Activated CD4-positive, alpha-beta T cell treated with anti-CD3 and anti-CD28 coated beads, Interleukin-2, amount 10 ng/mL, durations not matched to agents 24 days and 14 days (primary cell): ENCODE measurements around the gene ZCCHC14. TPM values are rescaled to one million over a fixed set of nuclear protein-coding genes. Genes with fewer than 3 reads are reported as not detected.
"Not testable (repeated sequence)": the region's sequence is repeated elsewhere in the genome, so short reads cannot be mapped to it uniquely, and the experiment has no call there.

Experiments
- DNase-seq: peaks from one replicate; pipeline ENCODE4 v3.0.0; 2022
- H3K27ac Mint-ChIP-seq: one replicate; pipeline ENCODE4 v1.8.0; 2022; ENCODE audit warnings: mild to moderate bottlenecking, mixed read lengths
- H3K27me3 Mint-ChIP-seq: one replicate; pipeline ENCODE4 v1.8.0; 2022; ENCODE audit warnings: mixed read lengths
- H3K36me3 Mint-ChIP-seq: one replicate; pipeline ENCODE4 v1.8.0; 2022; ENCODE audit warnings: low read depth, mild to moderate bottlenecking, mixed read lengths
- H3K4me1 Mint-ChIP-seq: one replicate; pipeline ENCODE4 v1.8.0; 2021; ENCODE audit warnings: mixed read lengths
- H3K4me3 Mint-ChIP-seq: one replicate; pipeline ENCODE4 v1.8.0; 2022; ENCODE audit warnings: mild to moderate bottlenecking, moderate library complexity, mixed read lengths
- H3K9me3 Mint-ChIP-seq: one replicate; pipeline ENCODE4 v1.8.0; 2021; ENCODE audit warnings: mixed read lengths
- intact Hi-C: fragments of 100-400 bp; cut with micrococcal nuclease; formaldehyde crosslinking; loops from one replicate; pipeline ENCODE4 v1.15.1; 2023
- total RNA-seq: library from RNA; stranded (reverse); gene quantifications from 2 replicates; pipeline ENCODE4 v1.2.3, GENCODE V29; 2022

The ZCCHC14 gene
- total RNA-seq, 1 donor from 2014 or later = 12.0 TPM

DNA sequence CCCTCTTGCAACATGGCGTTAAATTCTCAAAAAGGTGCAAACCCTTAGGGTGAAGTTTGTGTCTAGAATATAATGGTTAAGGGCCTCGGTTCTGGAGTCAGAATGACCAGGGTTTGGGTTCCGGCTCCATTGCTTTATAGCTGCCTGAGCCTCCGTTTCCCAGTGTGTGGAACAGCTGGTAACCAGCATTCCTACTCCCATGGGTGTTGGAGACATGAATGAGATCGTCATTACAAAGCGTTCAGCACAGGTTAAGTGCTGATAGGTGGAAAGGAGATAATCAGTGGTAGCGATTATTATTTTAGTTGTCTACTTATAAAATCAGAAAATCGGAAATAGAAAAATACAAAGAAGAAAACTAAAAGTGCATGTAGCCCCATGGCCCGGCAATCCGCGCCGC is 23.5 kb upstream of the ZCCHC14 start:
- Mint-ChIP-seq H3K36me3 (no peaks in the 10 kb centered on the region), H3K27me3 (peaks cover 7% of the 10 kb centered on the region), H3K27ac (no peak overlapping the region), H3K9me3 (no peaks in the 10 kb centered on the region), H3K4me1 (peaks cover 2% of the 10 kb centered on the region), H3K4me3 (no peak overlapping the region)
- no peak for DNase-seq
- intact Hi-C loops = no loop called here

DNA sequence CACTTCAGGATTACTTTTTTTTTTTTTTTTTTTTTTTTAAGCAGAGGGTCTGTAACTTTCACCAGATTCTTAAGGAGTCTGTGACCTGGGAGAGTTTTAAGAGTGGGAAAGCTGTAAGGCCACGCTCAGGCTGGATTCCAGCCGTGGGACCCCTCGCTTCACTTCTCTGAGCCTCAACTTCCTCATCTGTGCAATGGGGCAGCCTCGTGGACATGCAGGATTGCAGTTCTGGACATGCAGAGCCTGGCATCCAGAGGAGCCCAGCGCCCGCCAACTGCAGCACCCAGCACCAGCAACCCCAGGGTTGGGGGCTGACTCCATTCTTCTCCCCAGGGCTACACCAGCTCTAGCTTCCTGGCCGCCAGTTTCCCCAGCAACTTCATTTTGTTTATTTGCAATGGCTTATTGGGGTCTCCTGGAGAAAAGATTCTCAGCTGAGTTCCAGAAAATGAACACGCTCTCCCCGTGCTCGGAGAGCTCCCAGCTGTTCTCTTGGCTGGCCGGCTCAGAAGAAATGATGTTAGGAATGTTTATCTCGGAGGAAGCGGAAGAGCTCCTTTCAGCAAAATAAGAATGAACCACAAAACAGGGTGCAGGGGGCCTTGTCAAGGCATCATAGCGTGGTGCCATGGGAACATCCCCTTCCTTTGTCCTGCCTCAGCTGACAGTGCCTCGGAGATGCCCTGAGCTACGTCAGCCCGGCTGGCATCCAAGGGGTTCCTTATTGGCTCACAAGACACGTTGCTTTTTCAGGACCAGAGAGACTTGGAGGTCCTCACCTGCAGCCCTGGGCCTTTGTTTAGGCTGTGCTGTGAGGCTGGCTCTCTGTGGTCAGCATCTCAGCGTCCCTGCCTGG is 22.9 kb upstream of the ZCCHC14 start:
- Mint-ChIP-seq H3K4me1 (peaks cover 2% of the 10 kb centered on the region), H3K27me3 (peaks cover 6% of the 10 kb centered on the region), H3K27ac (no peak overlapping the region), H3K9me3 (no peaks in the 10 kb centered on the region), H3K4me3 (no peak overlapping the region), H3K36me3 (no peaks in the 10 kb centered on the region)
- no peak for DNase-seq
- intact Hi-C loops = no loop called here

DNA sequence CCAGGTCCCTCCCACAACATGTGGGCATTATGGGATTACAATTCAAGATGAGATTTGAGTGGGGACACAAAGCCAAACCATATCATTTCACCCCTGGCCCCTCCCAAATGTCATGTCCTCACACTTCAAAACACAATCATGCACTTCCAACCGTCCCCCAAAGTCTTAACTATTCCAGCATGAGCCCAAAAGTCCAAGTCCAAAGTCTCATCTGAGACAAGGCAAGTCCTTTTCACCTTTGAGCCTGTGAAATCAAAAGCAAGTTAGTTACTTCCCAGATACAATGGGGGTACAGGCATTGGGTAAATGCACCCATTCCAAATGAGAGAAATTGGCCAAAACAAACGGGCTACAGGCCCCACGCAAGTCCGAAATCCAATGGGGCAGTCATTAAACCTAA is 17.0 kb upstream of the ZCCHC14 start:
- H3K36me3 Mint-ChIP-seq, DNase-seq, H3K27ac Mint-ChIP-seq, H3K4me1 Mint-ChIP-seq, H3K9me3 Mint-ChIP-seq, H3K4me3 Mint-ChIP-seq, intact Hi-C loops: not testable (repeated sequence)
- peaks cover 22% of the 10 kb centered on the region for H3K27me3 Mint-ChIP-seq

- Mint-ChIP-seq H3K27me3 (peaks cover 22% of the 10 kb centered on the region), H3K36me3 (no peaks in the 10 kb centered on the region), H3K27ac (no peak overlapping the region), H3K4me3 (no peak overlapping the region), H3K9me3 (no peaks in the 10 kb centered on the region), H3K4me1 (peaks cover 5% of the 10 kb centered on the region)
- intact Hi-C loops = no loop called here
- DNase-seq = no peak
Observed at GRCh38 chr16:87507351-87508069, 14.7 kb upstream of the ZCCHC14 start.

DNA sequence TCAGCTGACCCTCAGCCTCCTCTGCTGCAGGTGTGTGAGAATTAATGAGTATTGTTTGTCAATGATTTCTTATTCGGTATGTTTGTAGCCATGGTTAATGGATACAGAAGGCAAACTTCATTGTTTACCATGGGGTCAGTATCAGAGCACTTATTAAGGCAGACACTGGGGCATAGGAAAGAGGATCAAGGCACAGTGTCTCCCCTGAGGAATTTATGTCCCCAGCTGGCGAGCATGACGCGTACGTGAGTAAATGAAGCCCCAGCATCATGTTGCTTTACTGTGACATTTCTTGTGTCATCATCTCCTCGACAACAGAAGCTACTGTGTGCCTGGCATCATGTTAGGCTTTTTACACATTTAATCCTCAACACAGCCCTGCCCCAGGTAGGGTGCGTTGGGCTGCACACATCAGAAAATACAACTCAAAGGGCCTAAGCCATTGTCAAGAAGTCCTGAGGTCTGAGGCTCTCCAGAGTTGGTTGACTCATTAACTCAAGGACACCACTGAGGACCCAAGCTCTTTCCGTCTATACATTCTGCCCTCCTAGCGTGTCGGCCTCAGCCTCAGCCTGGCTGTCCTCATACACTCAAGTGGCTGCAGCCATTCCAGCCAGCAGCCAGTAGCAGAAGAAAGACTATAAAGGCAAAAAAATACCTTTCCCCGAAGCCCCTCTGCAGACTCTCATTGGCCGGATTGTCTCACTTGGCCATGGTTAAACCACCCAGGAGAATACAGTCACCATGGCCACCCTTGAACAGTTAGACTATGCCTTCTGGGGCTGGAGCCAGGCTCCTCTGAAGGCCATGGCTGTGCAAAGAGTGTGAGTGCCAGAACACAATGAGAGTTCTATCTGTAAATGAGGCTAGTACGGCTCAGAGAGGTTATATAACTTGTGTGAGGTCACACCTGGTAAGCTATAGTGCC is 13.9 kb upstream of the ZCCHC14 start:
- H3K4me1 Mint-ChIP-seq = peaks cover 5% of the 10 kb centered on the region
- no peaks in the 10 kb centered on the region for H3K36me3 Mint-ChIP-seq
- no peak overlapping the region for H3K4me3 Mint-ChIP-seq
- no peak overlapping the region for H3K27ac Mint-ChIP-seq
- H3K9me3 Mint-ChIP-seq = no peaks in the 10 kb centered on the region
- peaks cover 22% of the 10 kb centered on the region for H3K27me3 Mint-ChIP-seq
- intact Hi-C loops = no loop called here
- no peak for DNase-seq

GRCh38 chr16:87505834-87506233 is 13.0 kb upstream of the ZCCHC14 start:
- intact Hi-C loops = no loop called here
- H3K36me3 Mint-ChIP-seq = no peaks in the 10 kb centered on the region
- peaks cover 21% of the 10 kb centered on the region for H3K27me3 Mint-ChIP-seq
- H3K27ac Mint-ChIP-seq = no peak overlapping the region
- H3K9me3 Mint-ChIP-seq = no peaks in the 10 kb centered on the region
- DNase-seq = no peak
- H3K4me1 Mint-ChIP-seq = peaks cover 5% of the 10 kb centered on the region
- H3K4me3 Mint-ChIP-seq = no peak overlapping the region

GRCh38 chr16:87503232-87503937 is 10.6 kb upstream of the ZCCHC14 start:
- H3K9me3 Mint-ChIP-seq, H3K27ac Mint-ChIP-seq, intact Hi-C loops, H3K4me3 Mint-ChIP-seq, H3K4me1 Mint-ChIP-seq, H3K36me3 Mint-ChIP-seq, DNase-seq: not testable (repeated sequence)
- peaks cover 18% of the 10 kb centered on the region for H3K27me3 Mint-ChIP-seq

DNA sequence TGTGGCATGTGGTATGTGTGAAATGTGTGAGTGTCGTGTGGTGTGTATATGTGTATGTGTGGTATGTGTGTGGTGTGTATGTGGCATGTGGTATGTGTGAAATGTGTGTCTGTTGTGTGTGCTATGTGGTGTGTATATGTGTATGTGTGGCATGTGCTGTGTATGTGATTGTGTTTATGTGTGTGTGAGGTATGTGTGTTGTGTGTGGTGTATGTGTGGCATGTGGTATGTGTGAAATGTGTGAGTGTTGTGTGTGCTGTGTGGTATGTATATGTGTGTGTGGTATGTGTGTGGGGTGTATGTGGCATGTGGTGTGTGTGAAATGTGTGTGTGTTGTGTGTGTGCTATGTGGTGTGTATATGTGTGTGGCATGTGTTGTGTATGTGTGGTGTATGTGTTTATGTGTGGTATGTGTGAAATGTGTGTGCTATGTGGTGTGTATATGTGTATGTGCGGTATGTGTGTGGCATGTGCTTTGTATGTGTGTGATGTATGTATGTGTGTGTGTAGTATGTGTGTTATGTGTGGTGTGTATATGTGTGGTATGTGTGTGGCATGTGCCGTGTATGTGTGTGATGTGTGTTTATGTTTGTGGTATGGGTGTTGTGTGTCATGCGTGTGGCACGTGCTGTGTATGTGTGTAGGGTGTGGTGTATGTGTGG is 9.6 kb upstream of the ZCCHC14 start:
- H3K36me3 Mint-ChIP-seq = no peaks in the 10 kb centered on the region
- H3K4me1 Mint-ChIP-seq = peaks cover 2% of the 10 kb centered on the region
- no peak for DNase-seq
- intact Hi-C loops = no loop called here
- no peak overlapping the region for H3K27ac Mint-ChIP-seq
- H3K4me3 Mint-ChIP-seq = no peak overlapping the region
- no peaks in the 10 kb centered on the region for H3K9me3 Mint-ChIP-seq
- H3K27me3 Mint-ChIP-seq = peaks cover 13% of the 10 kb centered on the region

- Mint-ChIP-seq H3K27me3 (peaks cover 11% of the 10 kb centered on the region), H3K4me3 (no peak overlapping the region), H3K4me1 (peaks cover 5% of the 10 kb centered on the region), H3K9me3 (no peaks in the 10 kb centered on the region), H3K27ac (no peak overlapping the region), H3K36me3 (no peaks in the 10 kb centered on the region)
- DNase-seq = no peak
- intact Hi-C loops = no loop called here
Observed at GRCh38 chr16:87501117-87501516, 8.3 kb upstream of the ZCCHC14 start.

- H3K27me3 Mint-ChIP-seq = peaks cover 21% of the 10 kb centered on the region
- H3K4me1 Mint-ChIP-seq = peaks cover 11% of the 10 kb centered on the region
- no peak overlapping the region for H3K4me3 Mint-ChIP-seq
- no peaks in the 10 kb centered on the region for H3K9me3 Mint-ChIP-seq
- intact Hi-C loops = loop anchor here (5.0 to 10.0 kb wide), 2 partner anchors 37 to 184 kb away; partner anchors contain the start of gene C16orf95
- no peak overlapping the region for H3K27ac Mint-ChIP-seq
- no peak for DNase-seq
- no peaks in the 10 kb centered on the region for H3K36me3 Mint-ChIP-seq
Observed at GRCh38 chr16:87499189-87499486, 6.3 kb upstream of the ZCCHC14 start.

DNA sequence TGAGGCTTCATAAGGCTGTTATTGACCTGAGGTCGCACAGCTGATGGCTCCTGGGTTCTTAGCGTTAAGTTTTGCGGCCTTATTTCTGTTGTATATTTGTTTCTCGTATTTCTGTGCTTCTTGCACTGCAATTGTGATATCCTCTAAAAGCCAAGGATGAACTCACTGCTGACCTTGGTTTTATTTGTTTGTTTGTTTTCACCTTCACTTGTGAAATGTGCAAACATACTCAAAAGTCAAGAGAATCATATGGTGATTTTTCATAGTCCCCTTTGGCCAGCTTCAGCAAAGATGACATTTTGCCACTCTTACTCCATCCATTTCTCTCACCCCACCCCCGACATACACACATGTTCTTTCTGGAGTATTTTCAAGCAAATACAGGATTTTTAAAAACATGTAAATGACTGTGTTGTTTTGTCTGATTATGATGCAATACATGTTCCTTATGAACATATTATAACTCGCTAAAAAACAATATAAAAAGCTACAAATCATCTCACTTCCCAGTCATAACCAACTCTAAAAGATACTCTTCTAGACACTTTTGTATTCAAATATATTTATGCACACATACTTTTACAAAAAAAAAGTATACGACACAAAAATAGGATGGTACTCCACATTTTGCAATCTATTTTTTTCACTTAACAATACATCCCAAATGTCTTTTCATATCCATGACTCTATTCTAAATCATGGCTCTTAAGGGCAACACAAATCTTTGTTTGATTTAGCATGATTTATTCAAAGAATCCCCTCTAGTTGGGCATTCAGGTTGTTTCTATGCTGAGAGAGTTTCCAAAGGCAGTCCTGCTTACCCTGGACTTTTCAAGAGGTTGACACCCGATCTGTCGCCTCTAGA is 5.7 kb upstream of the ZCCHC14 start:
- Mint-ChIP-seq H3K36me3 (no peaks in the 10 kb centered on the region), H3K4me1 (peaks cover 14% of the 10 kb centered on the region), H3K27me3 (peaks cover 25% of the 10 kb centered on the region), H3K9me3 (no peaks in the 10 kb centered on the region), H3K27ac (no peak overlapping the region), H3K4me3 (no peak overlapping the region)
- DNase-seq = no peak
- intact Hi-C loops = loop anchor here (5.0 to 10.0 kb wide), 2 partner anchors 36 to 184 kb away; partner anchors contain the start of gene C16orf95

GRCh38 chr16:87497767-87498290 is 5.0 kb upstream of the ZCCHC14 start:
- H3K27ac Mint-ChIP-seq, H3K9me3 Mint-ChIP-seq, DNase-seq, H3K36me3 Mint-ChIP-seq, H3K4me3 Mint-ChIP-seq: not testable (repeated sequence)
- Mint-ChIP-seq H3K4me1 (peaks cover 16% of the 10 kb centered on the region), H3K27me3 (peaks cover 25% of the 10 kb centered on the region)
- intact Hi-C loops = loop anchor here (5.0 to 10.0 kb wide), 2 partner anchors 36 to 183 kb away; partner anchors contain the start of gene C16orf95
